Suprapubic skin (tissue), 4 donors: Measurements from ENCODE around the gene MT1M. TPM values are rescaled to one million over a fixed set of nuclear protein-coding genes. Genes with fewer than 3 reads are reported as not detected.

Experiments
- DNase-seq, 2 donors: peaks; one replicate each; pipeline ENCODE4 v3.0.0-alpha.2; 2019; ENCODE audit warnings: low spot score in 2 of 2
- H3K27ac ChIP-seq: fragments of 200-600 bp; sonication (generic); one replicate; pipeline ENCODE4 v1.5.1; 2019
- H3K27me3 ChIP-seq: fragments of 200-600 bp; sonication (generic); one replicate; pipeline ENCODE4 v1.5.1; 2019
- H3K36me3 ChIP-seq: fragments of 200-600 bp; sonication (generic); one replicate; pipeline ENCODE4 v1.5.1; 2019
- H3K4me1 ChIP-seq: fragments of 200-600 bp; sonication (generic); one replicate; pipeline ENCODE4 v1.5.1; 2019
- H3K4me3 ChIP-seq: fragments of 200-600 bp; sonication (generic); one replicate; pipeline ENCODE4 v1.5.1; 2019; ENCODE audit warnings: mild to moderate bottlenecking
- H3K9me3 ChIP-seq: fragments of 200-600 bp; sonication (generic); one replicate; pipeline ENCODE4 v1.5.1; 2019
- CTCF ChIP-seq, 2 donors: fragments of 200-600 bp in 1 of 2; fragments of 450-650 bp in 1 of 2; sonication (generic) in 1 of 2; IDR thresholded peaks; one replicate each; pipeline ENCODE4 v1.5.1; 2016 to 2019; ENCODE audit warnings: antibody characterized with exemption in 2 of 2, mild to moderate bottlenecking in 1 of 2, moderate library complexity in 1 of 2
- EP300 ChIP-seq: sonication (generic); formaldehyde crosslinking; IDR thresholded peaks from one replicate; pipeline ENCODE4 v1.6.1; 2017; ENCODE audit warnings: antibody characterized with exemption
- POLR2A ChIP-seq, 2 donors: fragments of 450-650 bp; IDR thresholded peaks; one replicate each; pipeline ENCODE4 v1.6.1; 2017; ENCODE audit warnings: antibody characterized with exemption in 2 of 2, mild to moderate bottlenecking in 2 of 2, moderate library complexity in 2 of 2
- POLR2AphosphoS5 ChIP-seq, 3 donors: sonication (generic); formaldehyde crosslinking; IDR thresholded peaks; one replicate each; pipeline ENCODE4 v1.6.1; 2017; ENCODE audit warnings: antibody characterized with exemption in 3 of 3
- WGBS: methylation state at CpG from one replicate; pipeline ENCODE4 v1.1.5; 2018; 5-methylcytosine and 5-hydroxymethylcytosine counted together
- total RNA-seq, 4 donors: library from RNA; depleted of rRNA; stranded (reverse); fragments of >200 nt; gene quantifications; one replicate each; pipeline ENCODE4 v1.1.0, GENCODE V29; 2016

MT1M gene
- total RNA-seq, 4 donors from 2014 or later = 13.6 to 41.7 (median 20.5) TPM

- H3K4me1 ChIP-seq = peaks cover 12% of the 10 kb centered on the region
- H3K9me3 ChIP-seq = no peaks in the 10 kb centered on the region
- H3K4me3 ChIP-seq = peak within 1 kb of the TSS; percentile 50
- no peaks in the 10 kb centered on the region for H3K36me3 ChIP-seq
- H3K27ac ChIP-seq = no peak within 1 kb of the TSS
- peaks cover 31% of the 10 kb centered on the region for H3K27me3 ChIP-seq
- DNase-seq = no peak
- TF ChIP-seq EP300 (no peak), CTCF (IDR thresholded peaks at IDR 0.05) (no peak), POLR2A (IDR thresholded peaks at IDR 0.05) (no peak), POLR2AphosphoS5 (IDR thresholded peaks at IDR 0.05) (no peak)
- 0% methylated on average over 13 of the region's 87 CpGs for WGBS
These were observed 43.1 kb upstream of the MT1M start, which contains the start of gene MT3 for GRCh38 chr16:56589141-56590039. TSS of gene MT3 (plus strand) at chr16:56589528. CDS start at chr16:56589591, 63 bp downstream.

- no peak for DNase-seq
- H3K27me3 ChIP-seq = peaks cover 31% of the 10 kb centered on the region
- no peaks in the 10 kb centered on the region for H3K36me3 ChIP-seq
- H3K27ac ChIP-seq = no peak overlapping the region
- H3K4me3 ChIP-seq = no peak overlapping the region
- no peaks in the 10 kb centered on the region for H3K9me3 ChIP-seq
- 67% methylated on average over 4 of the region's 4 CpGs for WGBS
- TF ChIP-seq CTCF (IDR thresholded peaks at IDR 0.05) = no peak
- no peak for TF ChIP-seq EP300
- no peak for TF ChIP-seq POLR2A (IDR thresholded peaks at IDR 0.05)
- TF ChIP-seq POLR2AphosphoS5 (IDR thresholded peaks at IDR 0.05) = no peak
- H3K4me1 ChIP-seq = peaks cover 12% of the 10 kb centered on the region
These were observed 40.9 kb upstream of the MT1M start for GRCh38 chr16:56591377-56592060.

- 75% methylated on average over 6 of the region's 6 CpGs for WGBS
These were observed 38.7 kb upstream of the MT1M start for GRCh38 chr16:56593573-56594291.

DNA sequence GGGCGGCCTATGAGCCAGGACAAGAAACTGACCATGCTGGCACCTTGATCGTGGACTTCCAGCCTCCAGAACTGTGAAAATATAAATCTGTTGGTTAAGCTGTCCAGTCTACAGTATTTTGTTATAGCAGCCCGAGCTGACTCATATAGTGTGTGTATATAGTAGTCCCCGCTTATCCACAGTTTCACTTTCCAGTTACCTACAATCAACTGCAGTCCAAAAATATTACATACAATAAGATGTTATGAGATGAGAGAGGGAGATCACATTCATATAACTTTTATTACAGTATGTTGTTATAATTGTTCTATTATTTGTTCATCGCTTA, 38.2 kb upstream of the MT1M start:
- Histone ChIP-seq H3K4me1 (peaks cover 7% of the 10 kb centered on the region), H3K27me3 (peaks cover 19% of the 10 kb centered on the region), H3K36me3 (no peaks in the 10 kb centered on the region), H3K27ac (no peak overlapping the region), H3K4me3 (no peak overlapping the region), H3K9me3 (no peaks in the 10 kb centered on the region)
- WGBS = 88% methylated on average over 5 of the region's 5 CpGs
- no peak for DNase-seq
- TF ChIP-seq POLR2AphosphoS5 (IDR thresholded peaks at IDR 0.05) (no peak), CTCF (IDR thresholded peaks at IDR 0.05) (no peak), EP300 (no peak), POLR2A (IDR thresholded peaks at IDR 0.05) (no peak)

More at GRCh38 chr16:56593573-56594291, 38.7 kb upstream of the MT1M start:
- H3K4me1 ChIP-seq = peaks cover 12% of the 10 kb centered on the region
- H3K9me3 ChIP-seq = no peaks in the 10 kb centered on the region
- H3K27ac ChIP-seq = no peak overlapping the region
- H3K4me3 ChIP-seq = no peak overlapping the region
- no peak for TF ChIP-seq EP300
- no peak for TF ChIP-seq CTCF (IDR thresholded peaks at IDR 0.05)
- TF ChIP-seq POLR2A (IDR thresholded peaks at IDR 0.05) = no peak
- no peak for TF ChIP-seq POLR2AphosphoS5 (IDR thresholded peaks at IDR 0.05)
- H3K27me3 ChIP-seq = peaks cover 24% of the 10 kb centered on the region
- H3K36me3 ChIP-seq = no peaks in the 10 kb centered on the region
- no peak for DNase-seq
